T-helper 17 cell (primary cell): ENCODE data around the gene CDK15. TPM values are rescaled to one million over a fixed set of nuclear protein-coding genes. Genes with fewer than 3 reads are reported as not detected.
A peak's percentile ranks its signal among the peaks of the same experiment; 100 is the strongest.

Experiments used
- ATAC-seq: fragments of 150-1000 bp; cut with Tn5 transposase; 2 replicates; pipeline ENCODE4 v1.10.0; 2021; ENCODE audit warnings: mild to moderate bottlenecking, moderate library complexity
- DNase-seq, 3 donors: peaks; one replicate each; pipeline versions ENCODE4 v3.0.0 to v3.0.0-alpha.2; 2020 to 2021
- H3K9me3 ChIP-seq: one replicate; pipeline ENCODE4 v1.7.0; 2013; ENCODE audit warnings: low read length, mild to moderate bottlenecking; ENCODE audit not compliant: control insufficient read depth, poor library complexity, severe bottlenecking
- H3K27ac Mint-ChIP-seq: one replicate; pipeline ENCODE4 v1.8.0; 2022; ENCODE audit warnings: mild to moderate bottlenecking, moderate library complexity, mixed read lengths
- H3K27me3 Mint-ChIP-seq: one replicate; pipeline ENCODE4 v1.8.0; 2022; ENCODE audit warnings: mixed read lengths
- H3K36me3 Mint-ChIP-seq: one replicate; pipeline ENCODE4 v1.8.0; 2022; ENCODE audit warnings: low read depth, mixed read lengths
- H3K4me1 Mint-ChIP-seq: one replicate; pipeline ENCODE4 v1.8.0; 2022; ENCODE audit warnings: mild to moderate bottlenecking, mixed read lengths
- H3K4me3 Mint-ChIP-seq: one replicate; pipeline ENCODE4 v1.8.0; 2022; ENCODE audit warnings: mild to moderate bottlenecking, moderate library complexity, mixed read lengths
- total RNA-seq, 4 donors: library from RNA in 2 of 4; stranded (reverse) in 2 of 4; gene quantifications; one replicate each; pipeline ENCODE4 v1.2.3 and lab custom pipeline; 2022 to 2026

CDK15 gene
- total RNA-seq, 2 donors from 2014 or later = not detected

- Mint-ChIP-seq H3K36me3 (peaks cover 2% of the 10 kb centered on the region), H3K4me3 (no peak overlapping the region), H3K4me1 (no peaks in the 10 kb centered on the region), H3K27ac (no peak overlapping the region), H3K27me3 (peaks cover 43% of the 10 kb centered on the region)
- no peak for DNase-seq
- no peak for ATAC-seq
- no peaks in the 10 kb centered on the region for H3K9me3 ChIP-seq
Measured at GRCh38 chr2:201847481-201847880, 41.1 kb downstream of the CDK15 start.

GRCh38 chr2:201852462-201852861 lies 46.1 kb downstream of the CDK15 start:
- Mint-ChIP-seq H3K4me3 (no peak overlapping the region), H3K27ac (no peak overlapping the region), H3K27me3 (peaks cover 40% of the 10 kb centered on the region), H3K4me1 (peaks cover 2% of the 10 kb centered on the region), H3K36me3 (peaks cover 2% of the 10 kb centered on the region)
- ATAC-seq (no peak), DNase-seq (no peak)
- H3K9me3 ChIP-seq = no peaks in the 10 kb centered on the region

DNA sequence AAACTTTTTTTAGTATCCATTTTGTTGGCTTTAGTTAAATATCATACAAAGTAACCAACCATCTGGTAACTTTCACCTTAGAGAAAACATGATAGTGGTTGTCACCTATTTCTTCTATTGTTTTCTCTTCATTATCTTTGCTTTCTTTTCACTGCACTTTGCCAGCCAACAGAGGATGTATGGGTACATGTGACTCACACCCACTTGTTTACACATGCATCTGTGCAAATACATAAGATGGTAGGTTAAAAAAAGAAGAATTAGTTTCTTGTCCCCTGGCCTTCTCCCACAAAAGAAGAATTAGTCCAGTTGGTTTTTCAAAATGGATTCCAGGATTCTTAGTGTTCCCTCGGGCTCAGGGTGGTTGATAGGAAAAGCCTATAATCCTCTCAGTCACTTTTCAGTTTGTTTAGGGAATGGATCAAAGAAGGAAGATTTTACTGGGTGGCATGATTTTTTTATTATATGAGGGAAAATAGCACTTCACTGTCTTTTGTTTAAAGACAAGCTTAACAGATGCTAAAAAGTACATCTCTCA lies 46.6 kb downstream of the CDK15 start:
- ATAC-seq = no peak

DNA sequence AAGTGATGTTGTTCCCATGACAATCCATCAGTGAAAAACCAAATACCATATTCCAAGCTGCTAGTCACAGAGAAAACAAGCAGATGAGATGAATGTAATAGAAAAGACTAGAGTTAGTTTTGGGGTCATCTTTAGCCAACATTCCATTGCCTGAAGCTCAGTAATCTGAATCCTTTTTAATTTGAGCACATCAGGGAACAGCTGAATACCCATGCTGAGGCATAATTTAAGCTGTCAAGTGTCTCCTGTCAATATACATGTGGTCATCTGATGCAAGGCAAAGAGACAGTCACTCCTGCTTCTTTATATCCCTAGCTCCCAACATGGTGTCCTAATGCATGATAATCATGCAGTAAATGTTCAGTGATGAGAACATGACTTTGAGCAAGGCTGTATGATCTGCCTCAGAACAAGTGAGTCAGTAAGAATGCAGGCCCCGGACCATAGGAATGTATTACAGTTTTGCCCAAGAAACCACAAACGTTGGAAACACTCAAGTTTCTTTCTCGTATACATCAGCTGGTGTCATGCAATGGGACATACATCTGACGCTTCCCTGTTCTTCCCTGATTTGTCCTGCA lies 48.0 kb downstream of the CDK15 start:
- Mint-ChIP-seq H3K4me3 (no peak overlapping the region), H3K27me3 (peaks cover 37% of the 10 kb centered on the region), H3K27ac (no peak overlapping the region), H3K4me1 (peaks cover 12% of the 10 kb centered on the region), H3K36me3 (peaks cover under 1% of the 10 kb centered on the region)
- ATAC-seq (no peak), DNase-seq (no peak)
- H3K9me3 ChIP-seq = no peaks in the 10 kb centered on the region

More for the DNA sequence above, 46.6 kb downstream of the CDK15 start:
- Mint-ChIP-seq H3K4me3 (no peak overlapping the region), H3K4me1 (peaks cover 4% of the 10 kb centered on the region), H3K27ac (no peak overlapping the region), H3K27me3 (peaks cover 39% of the 10 kb centered on the region), H3K36me3 (peaks cover 2% of the 10 kb centered on the region)
- no peaks in the 10 kb centered on the region for H3K9me3 ChIP-seq
- DNase-seq = no peak

- no peak overlapping the region for H3K27ac Mint-ChIP-seq
- DNase-seq (no peak), ATAC-seq (no peak)
- H3K4me1 Mint-ChIP-seq = peaks cover 12% of the 10 kb centered on the region
- no peak overlapping the region for H3K4me3 Mint-ChIP-seq
- no peaks in the 10 kb centered on the region for H3K36me3 Mint-ChIP-seq
- H3K9me3 ChIP-seq = no peaks in the 10 kb centered on the region
- H3K27me3 Mint-ChIP-seq = peaks cover 37% of the 10 kb centered on the region
Measured at GRCh38 chr2:201854841-201855240, 48.5 kb downstream of the CDK15 start.

DNA sequence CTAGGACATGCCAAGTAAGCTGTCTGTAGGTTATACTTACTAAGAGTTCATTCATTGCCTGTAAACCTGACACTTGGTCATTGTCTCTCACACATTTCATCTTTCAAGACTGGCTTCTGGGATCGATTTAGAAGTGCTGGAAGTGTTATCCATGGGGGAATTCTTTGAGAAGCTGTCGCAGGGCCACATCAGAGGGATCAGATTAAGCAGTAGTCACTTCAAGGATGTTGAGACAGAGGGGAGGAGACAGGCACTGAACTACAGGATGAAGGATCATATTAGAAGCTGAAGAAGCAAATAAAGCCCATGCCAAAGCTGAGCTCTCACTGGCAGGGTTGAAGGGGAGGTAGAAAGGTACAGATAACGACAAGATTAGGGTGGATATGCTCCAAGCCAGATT lies 49.0 kb downstream of the CDK15 start:
- no peaks in the 10 kb centered on the region for H3K36me3 Mint-ChIP-seq
- peaks cover 12% of the 10 kb centered on the region for H3K4me1 Mint-ChIP-seq
- peaks cover 38% of the 10 kb centered on the region for H3K27me3 Mint-ChIP-seq
- H3K4me3 Mint-ChIP-seq = no peak overlapping the region
- no peak for DNase-seq
- H3K9me3 ChIP-seq = no peaks in the 10 kb centered on the region
- H3K27ac Mint-ChIP-seq = no peak overlapping the region
- no peak for ATAC-seq

DNA sequence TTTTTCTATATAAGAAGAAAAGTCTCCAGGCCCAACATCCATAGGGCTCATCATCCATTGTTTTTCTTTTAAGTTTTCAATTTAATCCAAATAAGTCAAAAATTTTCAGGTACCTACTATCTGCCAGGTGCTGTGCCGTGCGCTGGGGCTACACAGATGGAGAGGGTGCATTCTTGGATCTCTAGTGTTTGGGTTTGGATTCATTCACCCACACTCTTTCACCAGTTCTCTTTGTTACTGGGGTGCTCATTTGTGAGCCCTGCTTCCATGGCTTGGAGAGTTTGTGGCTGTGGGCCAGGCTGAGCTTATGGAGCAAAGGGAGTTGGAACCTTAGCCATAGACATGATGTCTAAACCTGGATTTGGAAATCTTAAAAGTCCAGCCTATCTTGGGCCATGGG lies 51.0 kb downstream of the CDK15 start:
- Mint-ChIP-seq H3K27me3 (peaks cover 47% of the 10 kb centered on the region), H3K4me3 (no peak overlapping the region), H3K4me1 (peaks cover 18% of the 10 kb centered on the region), H3K27ac (no peak overlapping the region), H3K36me3 (no peaks in the 10 kb centered on the region)
- DNase-seq (no peak), ATAC-seq (no peak)
- no peaks in the 10 kb centered on the region for H3K9me3 ChIP-seq

- Mint-ChIP-seq H3K4me1 (peaks cover 18% of the 10 kb centered on the region), H3K4me3 (peak overlapping the region; percentile 60), H3K36me3 (no peaks in the 10 kb centered on the region), H3K27ac (no peak overlapping the region), H3K27me3 (peaks cover 54% of the 10 kb centered on the region)
- no peak for ATAC-seq
- DNase-seq = no peak
- no peaks in the 10 kb centered on the region for H3K9me3 ChIP-seq
Measured at GRCh38 chr2:201858281-201859184, 52.2 kb downstream of the CDK15 start.

DNA sequence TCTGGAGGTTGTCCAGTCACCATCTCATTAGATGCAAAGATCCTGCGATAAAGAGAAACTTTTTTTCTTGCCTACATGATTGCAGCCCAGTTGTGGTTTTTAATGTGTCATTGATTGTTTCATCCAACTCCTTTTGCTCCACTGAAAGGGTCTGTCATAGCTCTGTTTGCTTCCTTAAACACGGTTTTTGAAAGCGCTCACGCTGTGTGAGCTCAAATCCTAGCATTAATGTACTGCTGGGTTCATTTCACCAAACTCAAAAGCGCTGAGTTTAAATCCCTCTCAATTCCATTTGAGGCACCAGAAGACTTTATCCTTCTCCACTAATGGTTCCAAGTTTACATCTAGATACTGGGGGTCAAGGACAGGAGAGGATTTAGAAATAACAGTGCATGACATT lies 53.6 kb downstream of the CDK15 start:
- Mint-ChIP-seq H3K27ac (no peak overlapping the region), H3K36me3 (peaks cover 3% of the 10 kb centered on the region), H3K27me3 (peaks cover 58% of the 10 kb centered on the region), H3K4me1 (peaks cover 18% of the 10 kb centered on the region), H3K4me3 (no peak overlapping the region)
- no peaks in the 10 kb centered on the region for H3K9me3 ChIP-seq
- no peak for ATAC-seq
- no peak for DNase-seq

GRCh38 chr2:201860636-201861066 lies 54.3 kb downstream of the CDK15 start:
- Mint-ChIP-seq H3K27me3 (peaks cover 52% of the 10 kb centered on the region), H3K4me3 (peak overlapping the region; percentile 64), H3K36me3 (peaks cover 3% of the 10 kb centered on the region), H3K27ac (no peak overlapping the region), H3K4me1 (peaks cover 16% of the 10 kb centered on the region)
- peak; percentile 70 for ATAC-seq
- H3K9me3 ChIP-seq = no peaks in the 10 kb centered on the region
- peak in 1 of 3 donors; percentile 20 for DNase-seq

GRCh38 chr2:201862843-201863242 lies 56.5 kb downstream of the CDK15 start:
- no peak overlapping the region for H3K27ac Mint-ChIP-seq
- H3K9me3 ChIP-seq = no peaks in the 10 kb centered on the region
- peaks cover 49% of the 10 kb centered on the region for H3K27me3 Mint-ChIP-seq
- H3K4me1 Mint-ChIP-seq = peaks cover 14% of the 10 kb centered on the region
- ATAC-seq (no peak), DNase-seq (no peak)
- peaks cover 3% of the 10 kb centered on the region for H3K36me3 Mint-ChIP-seq
- no peak overlapping the region for H3K4me3 Mint-ChIP-seq

GRCh38 chr2:201866643-201867473 lies 60.5 kb downstream of the CDK15 start:
- no peak overlapping the region for H3K4me3 Mint-ChIP-seq
- no peaks in the 10 kb centered on the region for H3K9me3 ChIP-seq
- no peak overlapping the region for H3K27ac Mint-ChIP-seq
- H3K4me1 Mint-ChIP-seq = no peaks in the 10 kb centered on the region
- peaks cover 3% of the 10 kb centered on the region for H3K36me3 Mint-ChIP-seq
- ATAC-seq (no peak), DNase-seq (no peak)
- H3K27me3 Mint-ChIP-seq = peaks cover 36% of the 10 kb centered on the region

DNA sequence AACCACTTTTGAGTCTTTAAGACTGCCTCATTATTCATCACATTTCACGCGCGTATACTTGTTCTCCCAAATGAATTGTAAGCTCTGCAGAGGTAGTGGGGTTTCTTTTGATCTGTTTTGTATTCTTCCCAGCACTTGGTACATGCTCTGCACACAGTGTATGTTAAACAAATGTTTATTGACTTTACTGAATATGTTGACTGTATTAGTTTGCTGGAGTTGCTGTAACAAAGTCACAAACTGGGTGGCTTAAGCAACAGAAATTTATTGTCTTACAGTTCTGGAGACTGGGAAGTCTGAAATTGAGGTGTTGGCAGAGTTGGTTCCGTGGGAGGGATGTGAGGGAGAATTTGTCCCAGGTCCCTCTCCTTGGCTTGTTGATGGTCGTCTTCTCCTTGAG lies 65.1 kb downstream of the CDK15 start:
- no peaks in the 10 kb centered on the region for H3K9me3 ChIP-seq
- no peak overlapping the region for H3K4me3 Mint-ChIP-seq
- H3K27ac Mint-ChIP-seq = no peak overlapping the region
- ATAC-seq (no peak), DNase-seq (no peak)
- no peaks in the 10 kb centered on the region for H3K4me1 Mint-ChIP-seq
- peaks cover 40% of the 10 kb centered on the region for H3K27me3 Mint-ChIP-seq
- H3K36me3 Mint-ChIP-seq = no peaks in the 10 kb centered on the region
